Fibroblast of skin of left biceps (primary cell): Measurements from ENCODE around the gene FGF14.

Experiments used
- DNase-seq, 2 experiments: peaks; one replicate each; pipeline ENCODE4 v3.0.0-alpha.2; 2013; ENCODE audit warnings: low read depth in 2 of 2

FGF14 gene

GRCh38 chr13:102401766-102402165, at the start of gene FGF14:
TSS of gene FGF14 (minus strand) at chr13:102402048.
- DNase-seq = no peak

DNA sequence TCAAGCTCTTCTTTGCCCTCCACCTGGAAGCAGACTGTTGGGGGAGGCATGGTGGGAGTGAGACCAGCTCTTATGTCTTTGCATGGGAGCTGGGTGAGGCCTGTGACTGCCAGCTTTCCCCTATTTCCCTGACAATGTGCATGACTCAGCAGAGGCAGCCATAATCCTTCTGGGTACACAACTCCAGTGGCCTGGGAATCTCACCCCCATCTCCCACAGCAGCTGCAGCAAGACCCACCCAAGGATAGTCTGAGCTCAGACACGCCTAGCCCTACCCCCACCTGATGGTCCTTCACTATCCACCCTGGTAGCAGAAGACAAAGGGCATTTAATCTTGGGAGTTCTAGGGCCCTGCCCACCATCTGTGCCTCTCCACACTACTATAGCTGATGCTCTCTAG, 41.4 kb upstream of the FGF14 start:
- no peak for DNase-seq

DNA sequence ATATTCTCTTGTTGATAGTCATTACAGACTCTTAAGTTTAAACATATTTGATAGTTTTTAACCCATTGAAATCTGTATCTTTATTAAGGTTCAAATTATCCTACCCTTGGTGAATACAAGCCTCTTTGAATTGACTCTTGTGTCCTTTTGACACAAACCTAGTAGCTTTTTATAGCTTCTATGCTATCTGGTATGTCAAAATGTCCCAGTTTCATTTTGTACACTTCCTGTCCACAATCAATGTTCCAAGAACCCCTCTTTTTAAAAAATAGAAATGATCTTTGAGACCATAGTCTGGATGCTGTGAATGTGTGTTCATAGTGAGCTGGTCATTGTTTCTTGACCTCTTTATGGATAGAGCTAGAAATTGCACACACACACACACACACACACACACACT, 39.2 kb upstream of the FGF14 start:
- no peak for DNase-seq

- no peak for DNase-seq
Measured at GRCh38 chr13:102440259-102440936, 38.5 kb upstream of the FGF14 start.

DNA sequence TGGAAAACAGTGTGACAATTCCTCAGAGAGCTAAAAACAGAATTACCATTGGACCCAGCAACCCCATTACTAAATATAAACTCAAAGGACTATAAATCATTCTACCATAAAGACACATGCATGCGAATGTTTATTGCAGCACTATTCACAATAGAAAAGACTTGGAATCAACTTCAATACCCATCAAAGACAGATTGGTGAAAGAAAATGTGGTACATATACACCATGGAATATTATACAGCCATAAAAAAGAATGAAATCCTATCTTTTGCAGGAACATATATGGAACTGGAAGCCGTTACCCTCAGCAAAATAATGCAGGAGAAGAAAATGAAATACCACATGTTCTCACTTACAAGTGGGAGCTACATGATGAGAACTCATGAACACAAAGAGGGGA, 20.8 kb upstream of the FGF14 start:
- no peak for DNase-seq

DNA sequence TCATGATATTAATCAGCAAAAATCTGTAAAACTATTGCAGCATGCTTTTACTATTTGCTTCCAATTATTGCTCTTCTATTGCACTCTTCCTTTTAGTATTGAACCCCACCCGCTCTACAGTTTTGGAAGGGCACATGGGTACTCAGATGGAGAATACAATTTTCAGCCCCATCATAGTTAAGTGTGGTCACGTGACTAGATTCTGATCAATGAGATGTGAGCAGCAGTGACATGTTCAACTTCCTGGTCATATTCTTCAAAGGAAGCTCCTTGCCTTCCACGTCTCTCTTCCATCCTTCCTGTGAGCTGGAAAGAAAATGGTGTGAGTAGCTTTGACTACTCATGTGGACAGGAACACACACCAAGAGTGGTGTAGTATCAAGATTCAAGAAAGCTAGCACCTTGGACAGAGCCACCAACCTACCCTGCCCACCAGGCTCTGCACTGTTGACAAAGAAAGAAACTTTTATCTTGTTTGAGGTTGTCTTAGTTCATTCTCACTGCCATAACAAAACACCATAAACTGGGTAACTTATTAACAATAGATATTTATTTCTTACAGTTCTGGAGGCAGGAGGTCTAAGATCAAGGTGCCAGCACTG, 3.8 kb upstream of the FGF14 start:
- DNase-seq = no peak

GRCh38 chr13:102402290-102402689, 442 bp upstream of the FGF14 start:
- peak; percentile 1 for DNase-seq

DNA sequence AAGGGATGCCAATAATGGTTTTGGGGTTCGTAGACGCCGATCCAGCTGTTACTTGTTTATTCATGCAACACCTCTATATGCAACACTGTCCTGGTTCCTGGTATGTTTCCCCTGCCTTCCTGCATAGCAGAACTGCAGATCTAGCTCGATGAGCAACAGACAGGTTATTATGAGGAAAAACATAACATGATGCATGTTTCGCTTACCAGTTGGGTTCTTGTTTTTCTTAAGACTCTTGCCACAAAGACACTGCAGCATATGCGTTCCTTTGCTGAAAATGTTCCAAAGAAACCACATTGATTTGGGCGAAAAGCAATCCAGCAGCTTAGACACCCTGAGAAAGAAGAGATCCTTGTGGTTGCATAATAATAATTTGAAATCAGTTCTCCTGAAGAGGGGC, 583 bp downstream of the FGF14 start:
- no peak for DNase-seq

DNA sequence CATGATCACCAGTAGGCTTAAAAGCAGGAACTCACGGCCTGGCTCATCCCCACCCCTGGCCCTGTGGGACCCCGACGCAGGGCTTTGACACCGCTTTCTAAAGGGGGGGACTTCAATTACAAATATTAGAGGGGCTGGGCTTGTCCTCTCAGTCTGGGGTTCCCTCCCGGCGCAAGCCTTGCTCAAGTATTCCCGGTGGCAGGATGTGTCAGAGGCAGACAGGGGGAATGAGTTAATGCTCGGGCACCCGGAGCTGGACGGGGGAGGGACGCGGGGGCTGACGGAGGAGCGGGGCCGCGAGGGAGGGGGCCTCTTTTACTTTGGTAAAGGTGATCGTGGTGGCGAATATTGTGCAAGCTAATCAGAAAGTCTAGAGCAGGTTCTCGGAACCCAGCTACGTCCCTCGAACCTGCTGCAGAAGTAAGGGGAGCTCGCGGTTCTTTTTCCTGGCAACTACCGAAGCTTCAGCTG, 1.1 kb downstream of the FGF14 start:
- DNase-seq = no peak

DNA sequence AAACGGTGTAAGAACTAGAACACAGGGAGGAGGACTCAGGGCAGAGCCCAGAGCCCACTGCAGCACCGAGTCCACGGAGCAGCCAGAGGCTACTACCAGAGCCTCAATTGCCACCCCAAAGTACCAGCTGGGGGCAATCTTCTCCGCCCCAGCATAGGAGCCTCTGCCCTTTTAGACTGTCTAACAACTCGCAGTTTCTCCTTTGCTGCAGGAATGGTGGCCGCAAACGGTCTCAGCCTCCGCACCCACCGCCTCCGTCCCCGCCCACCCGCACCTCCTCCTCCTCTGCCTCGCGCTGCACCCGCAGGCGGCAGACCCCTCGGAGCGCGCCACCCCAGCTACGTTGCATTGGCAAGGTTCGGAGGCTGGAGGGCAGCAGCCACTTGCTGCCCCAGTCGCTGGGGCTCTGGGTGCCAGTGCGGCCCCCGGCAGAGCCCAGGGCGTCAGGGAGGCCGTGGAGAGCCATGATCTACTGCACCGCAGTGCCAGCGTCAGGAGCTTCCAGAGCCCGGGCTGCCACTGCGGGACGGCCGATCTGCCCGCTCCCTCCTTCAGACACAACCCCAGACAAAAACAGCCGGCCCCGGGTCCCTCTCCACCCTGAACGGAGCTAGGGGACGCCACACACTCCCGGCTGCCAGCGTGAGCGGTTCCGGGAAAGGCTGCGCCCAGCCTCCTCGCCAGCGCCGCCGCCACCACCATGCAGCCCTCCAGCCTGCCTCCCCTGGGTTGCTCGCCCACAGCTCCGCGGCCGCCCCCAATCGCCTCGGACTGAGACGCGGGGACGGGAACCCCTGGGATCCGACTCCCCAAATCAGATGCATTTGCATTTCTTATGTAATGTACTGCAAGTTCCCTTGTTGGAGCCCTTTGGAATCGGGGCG, 1.8 kb downstream of the FGF14 start:
- DNase-seq = no peak

DNA sequence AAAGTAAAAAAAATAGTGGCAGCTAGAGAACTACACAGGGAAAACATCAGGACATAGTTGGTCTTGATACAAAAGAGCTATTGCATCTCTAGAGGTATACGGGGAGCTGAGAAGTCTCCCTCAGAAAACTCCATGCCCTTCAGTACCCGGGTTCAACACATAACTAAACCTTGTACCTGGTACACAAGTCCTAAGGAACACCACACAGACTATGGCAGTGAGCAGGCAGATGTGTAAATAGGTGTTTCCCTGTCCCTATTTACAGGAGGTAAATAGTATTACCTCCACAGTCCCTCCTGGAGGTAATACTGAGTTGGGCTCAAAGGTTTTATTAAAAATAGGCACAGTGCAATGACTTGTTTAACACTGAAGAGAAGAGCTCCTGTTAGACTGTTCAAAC, 5.9 kb downstream of the FGF14 start:
- no peak for DNase-seq

GRCh38 chr13:102395174-102395573, 6.7 kb downstream of the FGF14 start:
- DNase-seq = no peak

- peak; percentile 68 for DNase-seq
Measured at GRCh38 chr13:102394158-102395053, 7.4 kb downstream of the FGF14 start.

DNA sequence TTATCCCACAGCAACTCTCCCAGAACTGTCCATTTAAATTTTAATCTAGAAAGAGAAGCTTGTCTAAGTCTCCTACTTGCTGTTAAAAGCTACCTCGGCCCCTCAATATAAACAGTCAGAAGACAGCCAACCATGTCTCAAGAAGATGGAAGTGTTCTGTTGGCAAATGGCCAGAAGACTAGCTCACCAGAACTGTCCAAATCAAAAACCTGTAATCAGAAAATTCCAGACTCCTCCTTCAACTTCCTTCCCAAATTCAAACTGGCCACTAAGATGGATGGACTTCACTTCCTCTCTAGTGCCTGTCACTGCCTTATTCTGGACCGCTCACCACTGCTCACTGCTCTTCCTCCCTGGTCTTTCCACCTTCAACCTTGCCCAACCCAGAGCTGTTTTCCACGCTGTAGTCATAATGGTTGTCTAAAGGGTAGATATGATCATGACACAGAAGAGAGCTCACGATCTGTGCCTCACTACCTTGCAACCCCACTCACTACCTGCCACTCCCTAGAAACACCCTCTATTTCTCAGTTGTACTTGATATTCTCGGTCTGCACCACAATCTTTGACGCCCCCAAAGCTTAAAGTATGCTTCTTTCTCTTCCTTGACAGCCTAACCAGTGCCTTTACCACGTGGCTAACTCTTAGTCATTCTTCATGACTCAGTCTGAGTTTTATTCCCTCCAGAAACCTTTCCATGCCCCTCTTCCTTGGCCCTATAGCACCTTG, 9.2 kb downstream of the FGF14 start:
- no peak for DNase-seq

DNA sequence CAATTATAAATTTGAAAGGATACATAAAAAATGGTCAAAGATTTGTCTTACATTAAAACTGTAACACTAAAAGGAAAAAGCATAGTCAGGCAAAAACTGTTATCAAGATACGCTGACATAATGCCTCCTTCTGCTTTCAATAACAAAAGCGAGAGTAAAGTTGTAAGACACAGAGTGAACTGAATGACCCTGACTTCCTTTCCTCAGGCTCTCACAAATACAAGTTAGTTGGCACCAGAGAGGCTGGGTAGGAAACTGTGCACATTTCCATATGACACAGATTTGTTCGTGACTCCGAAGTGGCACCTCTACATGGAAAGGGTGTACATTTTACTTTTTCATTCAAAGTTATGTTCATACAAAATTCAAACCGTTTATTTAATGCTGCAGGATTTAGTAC, 15.4 kb downstream of the FGF14 start:
- DNase-seq = no peak

DNA sequence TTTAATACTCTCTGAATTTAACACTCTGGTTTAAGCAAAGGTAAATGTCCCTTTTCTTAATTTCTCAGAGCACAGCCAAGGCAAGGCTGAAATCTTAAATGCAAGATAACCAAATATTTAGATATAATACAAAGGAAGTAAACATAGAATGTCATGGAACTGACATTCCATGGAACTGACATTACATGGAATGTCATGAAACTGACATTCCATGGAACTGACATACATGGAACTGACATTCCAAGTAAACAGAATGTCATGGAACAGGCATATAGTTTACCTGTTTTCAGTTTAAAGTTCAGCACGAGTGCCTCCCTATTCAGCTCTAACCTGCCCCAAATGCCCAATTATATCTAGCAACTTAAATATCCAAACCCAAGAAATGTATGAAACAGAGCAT, 21.8 kb downstream of the FGF14 start:
- no peak for DNase-seq

DNA sequence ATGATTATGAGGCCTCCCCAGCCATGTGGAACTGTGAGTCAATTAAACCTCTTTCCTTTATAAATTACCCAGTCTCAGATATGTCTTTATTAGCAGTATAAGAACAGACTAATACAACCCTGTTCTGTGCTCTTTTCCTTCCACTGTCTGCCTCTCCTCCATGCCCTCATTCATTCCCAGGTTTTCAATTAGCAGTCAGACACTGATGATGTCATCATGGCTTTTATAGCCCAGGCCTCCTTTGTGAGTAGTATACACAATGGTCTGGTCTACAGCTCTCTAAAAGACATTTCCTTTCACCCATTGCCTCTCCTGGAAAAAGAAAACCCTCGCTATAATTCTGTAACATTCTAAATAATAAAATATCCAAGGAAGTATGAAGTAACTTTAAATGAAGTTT, 25.5 kb downstream of the FGF14 start:
- DNase-seq = no peak

- DNase-seq = no peak
Measured at GRCh38 chr13:102374726-102375125, 27.1 kb downstream of the FGF14 start.

- DNase-seq = no peak
Measured at GRCh38 chr13:102374233-102374632, 27.6 kb downstream of the FGF14 start.

DNA sequence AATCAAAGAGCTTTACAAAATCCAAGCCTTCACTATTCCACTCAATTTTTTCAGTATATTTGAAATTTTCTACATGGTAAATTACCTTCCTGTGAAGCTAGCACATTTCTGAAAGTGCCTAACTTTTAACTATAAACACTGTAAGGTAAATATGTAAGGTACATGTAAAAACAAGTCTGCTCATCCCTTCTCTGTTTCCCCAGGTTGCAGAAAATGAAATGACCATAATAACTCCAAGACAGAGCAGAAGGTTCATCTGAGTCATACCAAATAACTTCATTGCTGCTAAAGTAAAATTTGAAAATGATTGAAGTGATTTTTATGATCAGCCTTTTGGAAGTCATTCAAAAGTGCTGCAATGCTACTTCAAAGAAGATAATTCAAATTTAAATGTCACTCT, 28.6 kb downstream of the FGF14 start:
- no peak for DNase-seq

DNA sequence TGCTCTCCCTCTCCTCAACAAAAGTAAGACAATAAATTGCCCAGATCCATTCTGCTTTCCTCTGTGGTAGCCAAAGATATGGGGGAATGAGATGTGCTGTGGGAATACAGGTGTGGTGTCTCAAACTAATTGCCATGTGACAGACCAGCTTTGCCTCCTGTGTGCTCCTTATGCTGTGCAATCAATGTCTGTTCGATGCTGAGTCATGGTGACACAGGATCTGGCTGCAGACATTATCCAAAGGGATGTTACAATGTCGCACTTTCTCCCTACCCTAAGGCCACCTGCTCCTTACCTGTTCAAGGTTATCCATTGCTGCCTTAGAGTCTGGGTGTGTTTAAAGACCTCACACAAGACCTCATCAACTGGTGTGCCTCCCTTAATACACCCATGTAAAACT, 32.5 kb downstream of the FGF14 start:
- no peak for DNase-seq
